Measurements from ENCODE around the gene LRP6. TPM values are rescaled to one million over a fixed set of nuclear protein-coding genes. Genes with fewer than 3 reads are reported as not detected.
"Not testable (repeated sequence)": the region's sequence is repeated elsewhere in the genome, so short reads cannot be mapped to it uniquely, and the experiment has no call there.

LRP6 gene
- 9.9 to 13.0 TPM (median 12.8 TPM) in 3 replicates for polyA plus RNA-seq
- 13.1 TPM for polyA plus RNA-seq (2011; ENCODE audit: low read depth)
- 3.9 and 5.5 TPM in 2 replicates for polyA plus RNA-seq (2011; cell fraction: cytosol; rRNA removed)
- 31.9 and 34.2 TPM in 2 replicates for polyA plus RNA-seq (2011; cell fraction: nucleus; rRNA removed)
- 5.1 and 9.2 TPM in 2 replicates for polyA plus RNA-seq (2012; ENCODE audit: low replicate concordance)
- 48.1 to 57.1 TPM (median 54.9 TPM) in 3 replicates for polyA minus RNA-seq
- polyA minus RNA-seq (2011; cell fraction: cytosol; rRNA and poly(A)+ RNA removed) = 12.1 TPM
- polyA minus RNA-seq (2011; cell fraction: nucleus; rRNA and poly(A)+ RNA removed) = 63.8 and 91.2 TPM in 2 replicates

GRCh38 chr12:12266873-12267741 is at the start of gene LRP6:
TSS of gene LRP6 (minus strand) at chr12:12267044. CDS start at chr12:12266735, 309 bp downstream.
- Histone ChIP-seq H3K4me1 (ENCODE audit: control insufficient read depth, extremely low read depth, insufficient read depth, low read length) (peaks cover 6% of the 10 kb centered on the region), H3K9me3 (ENCODE audit: control insufficient read depth, low read depth, low read length) (no peaks in the 10 kb centered on the region), H3K36me3 (ENCODE audit: control insufficient read depth in 2 of 2, extremely low read depth in 1 of 2, insufficient read depth in 2 of 2, low read length in 2 of 2) (no peaks in the 10 kb centered on the region), H3K4me2 (ENCODE audit: control insufficient read depth, extremely low read depth, insufficient read depth, low read depth, low read length) (peak within 1 kb of the TSS; percentile 92), H3K9me1 (ENCODE audit: control insufficient read depth, extremely low read depth, insufficient read depth, low read length) (no peaks in the 10 kb centered on the region), H3K4me3 (ENCODE audit: control insufficient read depth in 2 of 3, extremely low read depth in 1 of 3, insufficient read depth in 2 of 3, low read depth in 1 of 3, low read length in 3 of 3) (peak within 1 kb of the TSS; percentile 71 to 87 (median 80)), H4K20me1 (ENCODE audit: control insufficient read depth, extremely low read depth, insufficient read depth, low read length) (no peaks in the 10 kb centered on the region), H3K9ac (ENCODE audit: control insufficient read depth, extremely low read depth, insufficient read depth, low read length) (peak within 1 kb of the TSS; percentile 99), H3K27ac (ENCODE audit: control insufficient read depth, insufficient read depth, low read length) (peak within 1 kb of the TSS; percentile 99), H3K27me3 (ENCODE audit: control insufficient read depth, extremely low read depth, insufficient read depth, low read length) (no peaks in the 10 kb centered on the region), H3K79me2 (ENCODE audit: control insufficient read depth, insufficient read depth, low read length) (peaks cover 42% of the 10 kb centered on the region), H2AFZ (ENCODE audit: control insufficient read depth, low read length) (peak within 1 kb of the TSS; percentile 100)
- TF ChIP-seq EZH2 (IDR thresholded peaks at IDR 0.05; ENCODE audit: low read length) (no peak), CTCF (optimal IDR thresholded peaks at IDR 0.05 in 1 of 3, IDR thresholded peaks at IDR 0.05 in 1 of 3, conservative IDR thresholded peaks at IDR 0.05 in 1 of 3; ENCODE audit: extremely low read depth in 1 of 3, insufficient read depth in 2 of 3, low read length in 3 of 3) (no peak)
- peak; percentile 21 for DNase-seq (ENCODE audit: low read depth, low spot score)
- dilution Hi-C loops (cut with MboI; ENCODE audit: extremely low pct_ligation_motif_present, low sequenced_read_pairs) = no loop called here
- FAIRE-seq = no peak

GRCh38 chr12:12315838-12316237 is 49.0 kb upstream of the LRP6 start:
- Histone ChIP-seq H3K79me2 (ENCODE audit: control insufficient read depth, insufficient read depth, low read length) (no peaks in the 10 kb centered on the region), H3K27ac (ENCODE audit: control insufficient read depth, insufficient read depth, low read length) (no peak overlapping the region), H4K20me1 (ENCODE audit: control insufficient read depth, extremely low read depth, insufficient read depth, low read length) (no peaks in the 10 kb centered on the region), H3K27me3 (ENCODE audit: control insufficient read depth, extremely low read depth, insufficient read depth, low read length) (no peaks in the 10 kb centered on the region), H3K4me1 (ENCODE audit: control insufficient read depth, extremely low read depth, insufficient read depth, low read length) (no peaks in the 10 kb centered on the region), H3K9me3 (ENCODE audit: control insufficient read depth, low read depth, low read length) (no peaks in the 10 kb centered on the region), H3K36me3 (ENCODE audit: control insufficient read depth in 2 of 2, extremely low read depth in 1 of 2, insufficient read depth in 2 of 2, low read length in 2 of 2) (no peaks in the 10 kb centered on the region), H3K4me3 (ENCODE audit: control insufficient read depth in 2 of 3, extremely low read depth in 1 of 3, insufficient read depth in 2 of 3, low read depth in 1 of 3, low read length in 3 of 3) (no peak overlapping the region), H2AFZ (ENCODE audit: control insufficient read depth, low read length) (no peak overlapping the region), H3K9me1 (ENCODE audit: control insufficient read depth, extremely low read depth, insufficient read depth, low read length) (no peaks in the 10 kb centered on the region), H3K9ac (ENCODE audit: control insufficient read depth, extremely low read depth, insufficient read depth, low read length) (no peak overlapping the region), H3K4me2 (ENCODE audit: control insufficient read depth, extremely low read depth, insufficient read depth, low read depth, low read length) (no peak overlapping the region)
- no peak for DNase-seq (ENCODE audit: low read depth, low spot score)
- dilution Hi-C loops (cut with MboI; ENCODE audit: extremely low pct_ligation_motif_present, low sequenced_read_pairs) = no loop called here
- no peak for TF ChIP-seq EZH2 (IDR thresholded peaks at IDR 0.05; ENCODE audit: low read length)
- no peak for FAIRE-seq

GRCh38 chr12:12310695-12311094 is 43.9 kb upstream of the LRP6 start:
- DNase-seq (ENCODE audit: low read depth, low spot score); H3K4me2 ChIP-seq (ENCODE audit: control insufficient read depth, extremely low read depth, insufficient read depth, low read depth, low read length); H3K9me3 ChIP-seq (ENCODE audit: control insufficient read depth, low read depth, low read length); FAIRE-seq; H3K79me2 ChIP-seq (ENCODE audit: control insufficient read depth, insufficient read depth, low read length); H3K27me3 ChIP-seq (ENCODE audit: control insufficient read depth, extremely low read depth, insufficient read depth, low read length); dilution Hi-C loops (cut with MboI; ENCODE audit: extremely low pct_ligation_motif_present, low sequenced_read_pairs); H3K4me1 ChIP-seq (ENCODE audit: control insufficient read depth, extremely low read depth, insufficient read depth, low read length); H2AFZ ChIP-seq (ENCODE audit: control insufficient read depth, low read length); H3K9ac ChIP-seq (ENCODE audit: control insufficient read depth, extremely low read depth, insufficient read depth, low read length); H3K9me1 ChIP-seq (ENCODE audit: control insufficient read depth, extremely low read depth, insufficient read depth, low read length); H4K20me1 ChIP-seq (ENCODE audit: control insufficient read depth, extremely low read depth, insufficient read depth, low read length); H3K4me3 ChIP-seq (ENCODE audit: control insufficient read depth in 2 of 3, extremely low read depth in 1 of 3, insufficient read depth in 2 of 3, low read depth in 1 of 3, low read length in 3 of 3); H3K36me3 ChIP-seq (ENCODE audit: control insufficient read depth in 2 of 2, extremely low read depth in 1 of 2, insufficient read depth in 2 of 2, low read length in 2 of 2); H3K27ac ChIP-seq (ENCODE audit: control insufficient read depth, insufficient read depth, low read length): not testable (repeated sequence)
